M059J (cell line): ENCODE measurements around the gene TMCO4. TPM values are rescaled to one million over a fixed set of nuclear protein-coding genes. Genes with fewer than 3 reads are reported as not detected.

Experiments used
- DNase-seq: peaks from one replicate; pipeline ENCODE4 v3.0.0-alpha.2; 2012; ENCODE audit warnings: low read depth
- total RNA-seq: library from RNA; depleted of rRNA; stranded (reverse); fragments of >200 nt; shearing (Covaris generic); gene quantifications from 2 replicates; pipeline ENCODE4 v1.2.3, GENCODE V29; 2014

Gene TMCO4
- total RNA-seq, 1 experiment from 2014 or later = 39.8 TPM

- DNase-seq = no peak
Observed at GRCh38 chr1:19656780-19657466, 142.8 kb downstream of the TMCO4 start.

- no peak for DNase-seq
Observed at GRCh38 chr1:19656134-19656779, 143.5 kb downstream of the TMCO4 start.

- DNase-seq = no peak
Observed at GRCh38 chr1:19655718-19656080, 144.0 kb downstream of the TMCO4 start.

- no peak for DNase-seq
Observed at GRCh38 chr1:19654886-19655717, 144.6 kb downstream of the TMCO4 start.

- DNase-seq = peak; percentile 67
Observed at GRCh38 chr1:19654386-19654785, 145.3 kb downstream of the TMCO4 start.

- peak; percentile 39 for DNase-seq
Observed at GRCh38 chr1:19651141-19651737, 148.5 kb downstream of the TMCO4 start.

- no peak for DNase-seq
Observed at GRCh38 chr1:19650416-19651140, 149.1 kb downstream of the TMCO4 start.

GRCh38 chr1:19648689-19649088 is 151.0 kb downstream of the TMCO4 start:
- peak; percentile 45 for DNase-seq

GRCh38 chr1:19648239-19648638 is 151.5 kb downstream of the TMCO4 start:
- no peak for DNase-seq

- DNase-seq = no peak
Observed at GRCh38 chr1:19647643-19648042, 152.1 kb downstream of the TMCO4 start.

GRCh38 chr1:19646377-19647319 is 153.1 kb downstream of the TMCO4 start:
- no peak for DNase-seq

GRCh38 chr1:19645411-19646251 is 154.1 kb downstream of the TMCO4 start:
- DNase-seq = peak; percentile 33

- DNase-seq = peak; percentile 49
Observed at GRCh38 chr1:19644681-19645410, 154.9 kb downstream of the TMCO4 start.

- no peak for DNase-seq
Observed at GRCh38 chr1:19644395-19644680, 155.4 kb downstream of the TMCO4 start.

- peak; percentile 62 for DNase-seq
Observed at GRCh38 chr1:19643602-19644394, 155.9 kb downstream of the TMCO4 start, which contains the start of gene NBL1. TSS of gene NBL1 (plus strand) at chr1:19644311. CDS start at chr1:19655031, 10,720 bp downstream.

GRCh38 chr1:19643121-19643520 is 156.6 kb downstream of the TMCO4 start:
- peak; percentile 57 for DNase-seq

GRCh38 chr1:19640363-19641316 is 159.1 kb downstream of the TMCO4 start:
- peak; percentile 44 for DNase-seq
